CD4-positive, alpha-beta T cell treated with Interferon alpha-2 for 1 hour (primary cell): ENCODE results near the gene RNF175.
A peak's percentile ranks its signal among the peaks of the same experiment; 100 is the strongest.

Experiments used
- DNase-seq, 2 donors: peaks; one replicate each; pipeline ENCODE4 v3.0.0-alpha.2; 2020 to 2022

RNF175 gene

GRCh38 chr4:153741541-153741940 is 18.3 kb downstream of the RNF175 start:
- DNase-seq = no peak

- DNase-seq = no peak
Measured at GRCh38 chr4:153735906-153736461, 23.8 kb downstream of the RNF175 start.

- no peak for DNase-seq
Measured at GRCh38 chr4:153733751-153734448, 25.9 kb downstream of the RNF175 start.

GRCh38 chr4:153731239-153731638 is 28.6 kb downstream of the RNF175 start:
- DNase-seq = no peak

GRCh38 chr4:153729895-153730294 is 29.9 kb downstream of the RNF175 start:
- DNase-seq = no peak

- DNase-seq = no peak
Measured at GRCh38 chr4:153728660-153729059, 31.2 kb downstream of the RNF175 start.

- no peak for DNase-seq
Measured at GRCh38 chr4:153728151-153728550, 31.7 kb downstream of the RNF175 start.

- DNase-seq = no peak
Measured at GRCh38 chr4:153725831-153726154, 34.0 kb downstream of the RNF175 start.

GRCh38 chr4:153725136-153725830 is 34.5 kb downstream of the RNF175 start:
- DNase-seq = no peak

- no peak for DNase-seq
Measured at GRCh38 chr4:153724606-153725005, 35.2 kb downstream of the RNF175 start.

- no peak for DNase-seq
Measured at GRCh38 chr4:153722036-153722435, 37.8 kb downstream of the RNF175 start.

GRCh38 chr4:153713866-153714646 is 45.8 kb downstream of the RNF175 start:
- no peak for DNase-seq

- DNase-seq = no peak
Measured at GRCh38 chr4:153710681-153711080, 49.1 kb downstream of the RNF175 start.

GRCh38 chr4:153706519-153706918 is 53.3 kb downstream of the RNF175 start:
- no peak for DNase-seq

- DNase-seq = no peak
Measured at GRCh38 chr4:153705743-153706468, 53.9 kb downstream of the RNF175 start.

- DNase-seq = no peak
Measured at GRCh38 chr4:153704522-153704921, 55.3 kb downstream of the RNF175 start.

- DNase-seq = no peak
Measured at GRCh38 chr4:153684971-153685371, 74.9 kb downstream of the RNF175 start.

GRCh38 chr4:153684182-153684970 is 75.4 kb downstream of the RNF175 start, which contains the start of gene TLR2:
Gene TLR2, plus strand, starts transcription at chr4:153684280. Its CDS starts 18,628 bp downstream, at chr4:153702908.
- peak; percentile 69 to 76 for DNase-seq

- no peak for DNase-seq
Measured at GRCh38 chr4:153683763-153684181, 76.1 kb downstream of the RNF175 start.

- DNase-seq = peak in 1 of 2 donors; percentile 40
Measured at GRCh38 chr4:153679486-153679885, 80.3 kb downstream of the RNF175 start.

GRCh38 chr4:153676984-153677383 is 82.8 kb downstream of the RNF175 start:
- no peak for DNase-seq

- no peak for DNase-seq
Measured at GRCh38 chr4:153676486-153676885, 83.3 kb downstream of the RNF175 start.
